Measurements from ENCODE around the gene MYPN. TPM values are rescaled to one million over a fixed set of nuclear protein-coding genes. Genes with fewer than 3 reads are reported as not detected.
A peak's percentile ranks its signal among the peaks of the same experiment; 100 is the strongest.

Gene MYPN
- total RNA-seq, 1 experiment from 2014 or later = 6.0 TPM

DNA sequence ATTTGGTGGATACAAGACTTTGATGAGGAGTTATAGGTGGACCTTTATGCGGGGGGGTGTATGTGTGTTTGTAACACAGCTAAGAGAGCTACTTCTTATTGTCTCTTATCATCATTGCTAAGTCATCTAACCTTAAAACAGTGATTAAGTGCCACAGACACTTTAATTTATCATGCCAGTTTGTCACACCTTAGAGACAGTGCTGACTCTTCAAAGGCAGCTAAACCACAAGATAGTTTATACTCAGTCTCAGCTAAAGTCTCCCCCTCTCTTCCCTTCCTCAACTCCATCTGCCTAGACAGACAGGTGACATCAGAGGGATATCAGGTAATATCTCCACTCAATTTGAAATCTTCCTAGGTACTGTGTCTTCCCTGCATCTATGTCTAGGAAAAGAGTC lies 42.2 kb downstream of the MYPN start:
- ChIA-PET POLR2A (ENCODE audit: unreplicated experiment) (interaction anchor here (0.6 kb wide), 1 partner anchor 59 kb away, joined by 3 read pairs; no protein-coding TSS in a partner anchor), CTCF (no interaction called here)
- Histone ChIP-seq H2AFZ (ENCODE audit: low read length) (no peak overlapping the region), H3K27me3 (ENCODE audit: low read length) (no peaks in the 10 kb centered on the region), H3F3A (ENCODE audit: low read length, unreplicated experiment) (peaks cover 4% of the 10 kb centered on the region), H3K4me2 (ENCODE audit: low read length) (no peak overlapping the region), H3K79me2 (ENCODE audit: low read length) (no peaks in the 10 kb centered on the region), H3K36me3 (ENCODE audit: low read depth, low read length) (peaks cover 12% of the 10 kb centered on the region), H3K27ac (ENCODE audit: low read length) (peak overlapping the region; percentile 90), H3K4me1 (ENCODE audit: insufficient read depth, low read length) (peaks cover 30% of the 10 kb centered on the region), H3K9me2 (replicated peaks; ENCODE audit: low read length) (no peaks in the 10 kb centered on the region), H3K9ac (ENCODE audit: low read length) (no peak overlapping the region), H4K20me1 (ENCODE audit: low read length) (no peaks in the 10 kb centered on the region), H3K9me3 (ENCODE audit: low read length) (no peaks in the 10 kb centered on the region), H3K4me3 (ENCODE audit: low read length) (no peak overlapping the region)
- no peak for TF ChIP-seq EZH2phosphoT487 (IDR thresholded peaks at IDR 0.05; ENCODE audit: borderline replicate concordance, low read length)
- TF ChIP-seq, protein P1, sequence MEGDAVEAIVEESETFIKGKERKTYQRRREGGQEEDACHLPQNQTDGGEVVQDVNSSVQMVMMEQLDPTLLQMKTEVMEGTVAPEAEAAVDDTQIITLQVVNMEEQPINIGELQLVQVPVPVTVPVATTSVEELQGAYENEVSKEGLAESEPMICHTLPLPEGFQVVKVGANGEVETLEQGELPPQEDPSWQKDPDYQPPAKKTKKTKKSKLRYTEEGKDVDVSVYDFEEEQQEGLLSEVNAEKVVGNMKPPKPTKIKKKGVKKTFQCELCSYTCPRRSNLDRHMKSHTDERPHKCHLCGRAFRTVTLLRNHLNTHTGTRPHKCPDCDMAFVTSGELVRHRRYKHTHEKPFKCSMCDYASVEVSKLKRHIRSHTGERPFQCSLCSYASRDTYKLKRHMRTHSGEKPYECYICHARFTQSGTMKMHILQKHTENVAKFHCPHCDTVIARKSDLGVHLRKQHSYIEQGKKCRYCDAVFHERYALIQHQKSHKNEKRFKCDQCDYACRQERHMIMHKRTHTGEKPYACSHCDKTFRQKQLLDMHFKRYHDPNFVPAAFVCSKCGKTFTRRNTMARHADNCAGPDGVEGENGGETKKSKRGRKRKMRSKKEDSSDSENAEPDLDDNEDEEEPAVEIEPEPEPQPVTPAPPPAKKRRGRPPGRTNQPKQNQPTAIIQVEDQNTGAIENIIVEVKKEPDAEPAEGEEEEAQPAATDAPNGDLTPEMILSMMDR (conservative IDR thresholded peaks at IDR 0.05; ENCODE audit: low read depth, low read length) = no peak
- no peak for TF ChIP-seq EZH2 (IDR thresholded peaks at IDR 0.05; ENCODE audit: low read length, unreplicated experiment)
- intact Hi-C loops (cut with micrococcal nuclease) = loop anchor here (10.0 kb wide), 1 partner anchor 267 kb away; the partner anchor contains the start of gene SIRT1
- ATAC-seq = no peak
- no TSS peak for BruUV-seq (replicated peaks)
- no peak for DNase-seq

DNA sequence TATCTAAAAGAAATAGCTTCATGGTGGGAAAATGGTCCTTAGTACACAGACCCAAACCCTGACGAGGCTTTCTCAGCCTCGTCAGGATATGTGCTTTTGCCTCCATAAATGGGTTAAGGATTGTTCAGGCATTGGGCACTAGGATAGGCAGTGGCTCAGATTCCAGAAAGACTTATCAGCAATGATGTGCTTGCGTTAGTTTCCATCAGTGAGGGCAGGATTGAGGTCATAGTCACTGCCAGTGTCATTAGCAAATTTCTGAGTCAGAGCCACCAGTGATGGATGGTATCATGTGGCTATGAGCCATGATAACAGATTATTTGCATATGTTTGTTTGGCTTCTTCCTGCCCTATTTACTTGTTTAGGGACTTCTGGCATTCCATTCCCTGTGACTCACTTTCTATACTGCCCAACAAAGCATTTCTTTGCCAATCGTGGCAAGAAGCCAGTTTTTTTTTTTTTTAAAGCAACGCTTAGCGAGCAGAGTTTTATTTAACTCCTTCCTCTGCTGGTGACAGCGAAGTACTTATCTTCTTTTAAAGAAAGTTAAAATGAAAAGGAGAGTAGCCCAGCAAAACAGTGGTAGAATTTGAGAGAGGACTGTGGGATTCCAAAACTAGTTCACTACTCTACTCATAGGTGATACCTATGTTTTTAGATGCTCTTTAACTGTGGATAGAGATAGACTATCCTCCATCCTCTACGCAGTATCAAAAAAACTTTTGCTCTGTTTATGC lies 44.4 kb downstream of the MYPN start:
- BruUV-seq (replicated peaks) = no TSS peak
- H3K9me2 ChIP-seq (replicated peaks; ENCODE audit: low read length) = no peaks in the 10 kb centered on the region
- TF ChIP-seq, protein P1 (conservative IDR thresholded peaks at IDR 0.05; ENCODE audit: low read depth, low read length) = no peak; the same call in 1 of the 2 replicates
- no peak for TF ChIP-seq EZH2phosphoT487 (IDR thresholded peaks at IDR 0.05; ENCODE audit: borderline replicate concordance, low read length)
- no peak for TF ChIP-seq EZH2 (IDR thresholded peaks at IDR 0.05; ENCODE audit: low read length, unreplicated experiment)
- ATAC-seq = peak; percentile 87
- peak overlapping the region; percentile 77 for H3K9ac ChIP-seq (ENCODE audit: low read length)
- H3F3A ChIP-seq (ENCODE audit: low read length, unreplicated experiment) = peaks cover 4% of the 10 kb centered on the region
- H3K4me3 ChIP-seq (ENCODE audit: low read length) = no peak overlapping the region
- intact Hi-C loops (cut with micrococcal nuclease) = loop anchor here (1.0 to 10.0 kb wide), 3 partner anchors 17 to 269 kb away; partner anchors contain the start of gene SIRT1
- peak overlapping the region; percentile 90 for H3K27ac ChIP-seq (ENCODE audit: low read length)
- H3K79me2 ChIP-seq (ENCODE audit: low read length) = no peaks in the 10 kb centered on the region
- ChIA-PET CTCF (interaction anchor here (4.2 kb wide), 1 partner anchor 71 kb away, joined by 35 read pairs; no protein-coding TSS in a partner anchor), POLR2A (ENCODE audit: unreplicated experiment) (no interaction called here)
- 0 out of 2 replicates have a peak overlapping the region, but pooled peaks have one; percentile 2 for H2AFZ ChIP-seq (ENCODE audit: low read length)
- peaks cover 30% of the 10 kb centered on the region for H3K4me1 ChIP-seq (ENCODE audit: insufficient read depth, low read length)
- no peaks in the 10 kb centered on the region for H3K27me3 ChIP-seq (ENCODE audit: low read length)
- peaks cover 12% of the 10 kb centered on the region for H3K36me3 ChIP-seq (ENCODE audit: low read depth, low read length)
- no peaks in the 10 kb centered on the region for H4K20me1 ChIP-seq (ENCODE audit: low read length)
- peak overlapping the region; percentile 60 for H3K4me2 ChIP-seq (ENCODE audit: low read length)
- DNase-seq = peak; percentile 100
- H3K9me3 ChIP-seq (ENCODE audit: low read length) = no peaks in the 10 kb centered on the region

DNA sequence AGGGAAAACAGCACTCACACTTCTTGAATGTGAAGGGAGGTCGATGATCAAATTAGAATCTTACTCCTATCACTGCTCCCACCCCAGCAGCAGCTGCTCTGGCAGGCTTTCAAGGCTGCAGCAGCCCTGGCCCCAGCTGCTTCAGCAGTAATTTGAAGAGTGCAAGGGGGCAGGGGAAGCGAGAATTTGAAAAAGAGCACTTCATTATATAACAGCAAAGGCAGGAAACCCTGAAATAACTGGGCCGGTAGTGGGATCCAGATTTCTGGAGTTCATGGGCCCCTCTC lies 44.9 kb downstream of the MYPN start:
- Histone ChIP-seq H3K4me3 (ENCODE audit: low read length) (no peak overlapping the region), H3K79me2 (ENCODE audit: low read length) (no peaks in the 10 kb centered on the region), H3K4me1 (ENCODE audit: insufficient read depth, low read length) (peaks cover 30% of the 10 kb centered on the region), H2AFZ (ENCODE audit: low read length) (no peak overlapping the region), H3K9me3 (ENCODE audit: low read length) (no peaks in the 10 kb centered on the region), H3K27me3 (ENCODE audit: low read length) (no peaks in the 10 kb centered on the region), H3K4me2 (ENCODE audit: low read length) (peak overlapping the region; percentile 60), H3F3A (ENCODE audit: low read length, unreplicated experiment) (peaks cover 4% of the 10 kb centered on the region), H4K20me1 (ENCODE audit: low read length) (no peaks in the 10 kb centered on the region), H3K9me2 (replicated peaks; ENCODE audit: low read length) (no peaks in the 10 kb centered on the region), H3K36me3 (ENCODE audit: low read depth, low read length) (peaks cover 12% of the 10 kb centered on the region), H3K27ac (ENCODE audit: low read length) (peak overlapping the region; percentile 85), H3K9ac (ENCODE audit: low read length) (peak overlapping the region; percentile 60)
- TF ChIP-seq EZH2 (IDR thresholded peaks at IDR 0.05; ENCODE audit: low read length, unreplicated experiment) (no peak), EZH2phosphoT487 (IDR thresholded peaks at IDR 0.05; ENCODE audit: borderline replicate concordance, low read length) (no peak)
- TF ChIP-seq, protein P1 (conservative IDR thresholded peaks at IDR 0.05; ENCODE audit: low read depth, low read length) = no peak
- intact Hi-C loops (cut with micrococcal nuclease) = loop anchor here (10.0 kb wide), 1 partner anchor 269 kb away; the partner anchor contains the start of gene SIRT1
- CTCF ChIA-PET = interaction anchor here (0.7 to 4.2 kb wide), 2 partner anchors 68 to 71 kb away, joined by 3 to 35 read pairs; no protein-coding TSS in a partner anchor
- BruUV-seq (replicated peaks) = TSS peak; percentile 98
- DNase-seq (no peak), ATAC-seq (peak; percentile 2; the same call in 1 of the 2 replicates)
- POLR2A ChIA-PET (ENCODE audit: unreplicated experiment) = no interaction called here

Data from PC-3 (cell line).